ENCODE results near the gene SUMF1. TPM values are rescaled to one million over a fixed set of nuclear protein-coding genes. Genes with fewer than 3 reads are reported as not detected.

The SUMF1 gene
- 26.6 TPM for total RNA-seq (2021; ENCODE audit: unreplicated experiment)
- polyA plus RNA-seq (2012), result 14.3 and 17.1 TPM in 2 replicates
- Bru-seq, nascent RNA, result percentile 69 among the genes with signal in this experiment
- percentile 55 among the genes with signal in this experiment for BruChase-seq, experiment 1, labeled RNA remaining after a 6-hour chase
- BruChase-seq, experiment 2, labeled RNA remaining after a 2-hour chase, result percentile 66 among the genes with signal in this experiment
- long read RNA-seq, transcript SUMF1-202 (8 exons, 1,447 nt), result minor isoform, 6 of 144 reads
- long read RNA-seq, transcript SUMF1-201 (9 exons, 2,159 nt), result major isoform, 89 of 144 reads
- long read RNA-seq, transcript SUMF1-203 (8 exons, 1,128 nt), result minor isoform, 33 of 144 reads
- long read RNA-seq, partial matches to known transcripts, result 2 of 144 reads
- long read RNA-seq, other reads (novel, unspliced or antisense), result 14 of 144 reads

DNA sequence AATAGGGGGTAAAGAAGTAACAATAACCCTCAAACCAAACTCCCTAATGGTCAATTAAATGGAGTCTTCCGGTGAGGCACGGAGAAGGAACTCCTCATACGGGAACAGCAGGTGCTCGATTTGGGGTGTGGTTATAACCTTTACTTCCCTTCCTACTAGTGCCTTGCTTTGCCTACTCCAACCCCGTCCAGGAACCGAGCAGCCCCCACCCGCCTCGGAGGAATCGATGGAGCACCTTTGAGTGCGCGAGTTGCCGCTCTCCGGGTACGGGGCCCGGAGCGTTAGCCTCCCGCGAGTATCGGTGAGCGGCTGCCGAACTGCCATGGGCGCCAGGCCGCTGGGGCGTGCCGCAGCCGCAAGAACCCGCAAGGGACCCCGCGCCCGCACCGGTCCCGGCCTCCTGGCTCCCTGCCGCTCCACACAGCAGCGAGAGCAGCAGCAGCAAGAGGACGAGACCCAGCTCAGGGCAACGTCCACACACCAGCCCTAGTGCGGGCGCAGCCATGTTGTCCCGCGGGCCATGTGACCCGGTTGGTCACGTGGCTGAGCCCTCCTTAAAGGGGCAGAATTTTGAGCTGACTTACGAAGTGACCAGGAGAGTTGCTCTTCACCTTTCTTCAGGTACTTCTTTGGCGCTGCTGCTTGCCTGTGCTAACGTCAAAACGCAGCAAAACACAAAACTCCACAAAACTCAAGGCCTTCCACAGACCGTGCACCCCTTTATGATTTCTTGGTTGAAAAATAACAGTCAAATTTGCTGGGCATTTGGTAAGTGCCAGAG lies at the start of gene SUMF1:
TSS of gene SUMF1 (minus strand) at position 529 of the 781 bp plus-strand sequence. CDS start at position 505, 24 bp downstream.
- H3K79me2 ChIP-seq (ENCODE audit: insufficient read depth, low read length), result no peaks in the 10 kb centered on the region; the same call in 1 of the 2 replicates
- peaks cover 0 to 10% of the 10 kb centered on the region in 2 experiments; a peak in 2 of 4 replicates for H3K4me1 ChIP-seq (ENCODE audit: control insufficient read depth in 1 of 2, insufficient read depth in 2 of 2, low read length in 2 of 2)
- no peak for TF ChIP-seq ELF1 (IDR thresholded peaks at IDR 0.05; ENCODE audit: borderline replicate concordance, low read depth)
- no peak for TF ChIP-seq EGR1 (IDR thresholded peaks at IDR 0.05; ENCODE audit: low read depth)
- TF ChIP-seq MAX (IDR thresholded peaks at IDR 0.05), result peak; percentile 95
- TF ChIP-seq POLR2AphosphoS5 (IDR thresholded peaks at IDR 0.05; ENCODE audit: low read depth, low read length), result peak; percentile 70
- TF ChIP-seq TCF7L2 (IDR thresholded peaks at IDR 0.05; ENCODE audit: borderline replicate concordance, extremely low read depth, insufficient read depth, insufficient read length), result no peak
- no peak for TF ChIP-seq EZH2phosphoT487 (IDR thresholded peaks at IDR 0.05; ENCODE audit: borderline replicate concordance)
- TF ChIP-seq EZH2 (IDR thresholded peaks at IDR 0.05), result no peak
- peak; percentile 99 for TF ChIP-seq YY1 (IDR thresholded peaks at IDR 0.05; ENCODE audit: extremely low read depth, insufficient replicate concordance, low read depth, low read length)
- TF ChIP-seq CBX3 (IDR thresholded peaks at IDR 0.05; ENCODE audit: low read depth), result peak; percentile 58; the same call in 1 of the 2 replicates
- peak; percentile 94 for TF ChIP-seq SIN3A (IDR thresholded peaks at IDR 0.05; ENCODE audit: low read depth)
- TF ChIP-seq, protein P1, sequence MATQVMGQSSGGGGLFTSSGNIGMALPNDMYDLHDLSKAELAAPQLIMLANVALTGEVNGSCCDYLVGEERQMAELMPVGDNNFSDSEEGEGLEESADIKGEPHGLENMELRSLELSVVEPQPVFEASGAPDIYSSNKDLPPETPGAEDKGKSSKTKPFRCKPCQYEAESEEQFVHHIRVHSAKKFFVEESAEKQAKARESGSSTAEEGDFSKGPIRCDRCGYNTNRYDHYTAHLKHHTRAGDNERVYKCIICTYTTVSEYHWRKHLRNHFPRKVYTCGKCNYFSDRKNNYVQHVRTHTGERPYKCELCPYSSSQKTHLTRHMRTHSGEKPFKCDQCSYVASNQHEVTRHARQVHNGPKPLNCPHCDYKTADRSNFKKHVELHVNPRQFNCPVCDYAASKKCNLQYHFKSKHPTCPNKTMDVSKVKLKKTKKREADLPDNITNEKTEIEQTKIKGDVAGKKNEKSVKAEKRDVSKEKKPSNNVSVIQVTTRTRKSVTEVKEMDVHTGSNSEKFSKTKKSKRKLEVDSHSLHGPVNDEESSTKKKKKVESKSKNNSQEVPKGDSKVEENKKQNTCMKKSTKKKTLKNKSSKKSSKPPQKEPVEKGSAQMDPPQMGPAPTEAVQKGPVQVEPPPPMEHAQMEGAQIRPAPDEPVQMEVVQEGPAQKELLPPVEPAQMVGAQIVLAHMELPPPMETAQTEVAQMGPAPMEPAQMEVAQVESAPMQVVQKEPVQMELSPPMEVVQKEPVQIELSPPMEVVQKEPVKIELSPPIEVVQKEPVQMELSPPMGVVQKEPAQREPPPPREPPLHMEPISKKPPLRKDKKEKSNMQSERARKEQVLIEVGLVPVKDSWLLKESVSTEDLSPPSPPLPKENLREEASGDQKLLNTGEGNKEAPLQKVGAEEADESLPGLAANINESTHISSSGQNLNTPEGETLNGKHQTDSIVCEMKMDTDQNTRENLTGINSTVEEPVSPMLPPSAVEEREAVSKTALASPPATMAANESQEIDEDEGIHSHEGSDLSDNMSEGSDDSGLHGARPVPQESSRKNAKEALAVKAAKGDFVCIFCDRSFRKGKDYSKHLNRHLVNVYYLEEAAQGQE (IDR thresholded peaks at IDR 0.05; ENCODE audit: low read depth), result no peak
- TF ChIP-seq ZBTB33 (IDR thresholded peaks at IDR 0.05; ENCODE audit: extremely low read depth, insufficient replicate concordance, low read length), result peak; percentile 15
- TF ChIP-seq POLR2A (IDR thresholded peaks at IDR 0.05; ENCODE audit: borderline replicate concordance, extremely low read depth, insufficient read depth, insufficient read length), result peak; percentile 77
- no peak for TF ChIP-seq ATF3 (IDR thresholded peaks at IDR 0.05)
- TF ChIP-seq SP1 (IDR thresholded peaks at IDR 0.05; ENCODE audit: low read depth), result peak; percentile 75
- no peak; the same call in 1 of the 2 replicates for TF ChIP-seq JUND (IDR thresholded peaks at IDR 0.05)
- no peak for TF ChIP-seq RAD21 (IDR thresholded peaks at IDR 0.05; ENCODE audit: low read depth)
- peak; percentile 92 for TF ChIP-seq ZFX (IDR thresholded peaks at IDR 0.05)
- DNase-seq (ENCODE audit: low read depth, low spot score) (peak; percentile 59), ATAC-seq (peak; percentile 95)
- ChIA-PET CTCF (no interaction called here), RAD21 (ENCODE audit: low non-redundant PET in 1 of 2, low total read pairs in 2 of 2, uncharacterized antibody in 2 of 2, unreplicated experiment in 2 of 2) (interaction anchor here in 1 of 2 experiments (1.6 kb wide), 1 partner anchor 26 kb away, joined by 3 read pairs; the partner anchor contains the start of gene ITPR1), POLR2A (interaction anchor here (0.9 to 3.3 kb wide), 3 partner anchors 9 to 27 kb away, joined by 3 to 13 read pairs (median 4); partner anchors contain the start of gene ITPR1)
- H3K9me3 ChIP-seq (ENCODE audit: control insufficient read depth in 1 of 2, insufficient read depth in 1 of 2, low read depth in 1 of 2, low read length in 2 of 2), result no peaks in the 10 kb centered on the region
- H3K9ac ChIP-seq (ENCODE audit: low read length), result peak within 1 kb of the TSS; percentile 87
- BruUV-seq (replicated peaks), result TSS peak; percentile 48
- H4K20me1 ChIP-seq (ENCODE audit: insufficient read depth), result no peaks in the 10 kb centered on the region
- no peaks in the 10 kb centered on the region for H3K27me3 ChIP-seq (ENCODE audit: insufficient read depth, low read length)
- H3K4me3 ChIP-seq (replicated peaks in 1 of 2; ENCODE audit: low read depth in 1 of 2, low read length in 2 of 2), result peak within 1 kb of the TSS; percentile 87 to 89
- intact Hi-C loops (cut with micrococcal nuclease), result loop anchor here (2.0 kb wide), 1 partner anchor 26 kb away; the partner anchor contains the start of gene ITPR1
- H2AFZ ChIP-seq (ENCODE audit: low read depth, low read length, poor library complexity, severe bottlenecking), result peak within 1 kb of the TSS; percentile 70
- peak within 1 kb of the TSS; percentile 64 for H3K27ac ChIP-seq (ENCODE audit: low read depth, low read length)
- no peaks in the 10 kb centered on the region for H3K9me2 ChIP-seq (ENCODE audit: insufficient read depth)
- H3K36me3 ChIP-seq (ENCODE audit: control insufficient read depth in 1 of 2, insufficient read depth in 2 of 2, low read length in 2 of 2), result no peaks in the 10 kb centered on the region
- H3K4me2 ChIP-seq (ENCODE audit: low read length), result peak within 1 kb of the TSS; percentile 94
